GM18505 (cell line): ENCODE results near the gene MROH7.

ENCODE experiments used
- ATAC-seq: cut with Tn5 transposase; IDR thresholded peaks from one replicate; pipeline ENCODE4 v1.9.1; 2021; ENCODE audit not compliant: unreplicated experiment
- POLR2A ChIP-seq: IDR thresholded peaks from 4 replicates; pipeline ENCODE4 v1.6.1; 2011; ENCODE audit warnings: borderline replicate concordance; ENCODE audit not compliant: insufficient read depth, insufficient read length; ENCODE audit errors: extremely low read depth

MROH7 gene

DNA sequence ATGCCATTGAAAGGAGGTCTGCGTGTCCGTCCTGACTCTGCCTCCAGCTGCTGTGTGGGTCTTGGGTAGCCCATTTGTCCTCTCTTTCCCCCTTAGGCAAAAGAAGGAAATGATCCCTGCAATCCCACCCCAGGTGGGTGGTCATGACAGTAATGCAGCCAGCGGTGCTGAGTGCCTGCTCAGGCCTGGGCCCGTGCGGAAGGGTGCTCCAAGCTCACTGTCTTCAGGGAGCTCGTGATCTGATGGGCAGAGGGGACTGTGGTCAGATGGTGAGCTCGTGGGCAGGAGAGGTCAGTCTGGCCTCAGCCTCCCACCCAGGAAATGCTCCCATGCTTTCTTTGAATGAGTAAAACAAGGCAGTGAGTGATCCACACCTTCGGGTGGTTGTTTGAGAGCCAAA lies 38.8 kb downstream of the MROH7 start:
- ATAC-seq: no peak
- TF ChIP-seq POLR2A: no peak

GRCh38 chr1:54681358-54681757 lies 39.8 kb downstream of the MROH7 start:
- ATAC-seq: no peak
- TF ChIP-seq POLR2A: no peak

GRCh38 chr1:54683453-54683852 lies 41.9 kb downstream of the MROH7 start:
- ATAC-seq: no peak
- TF ChIP-seq POLR2A: no peak

GRCh38 chr1:54685335-54685905 lies 43.8 kb downstream of the MROH7 start:
- ATAC-seq: no peak
- TF ChIP-seq POLR2A: no peak

- no peak for TF ChIP-seq POLR2A
- no peak for ATAC-seq
Measured at GRCh38 chr1:54686155-54686554, 44.6 kb downstream of the MROH7 start.

DNA sequence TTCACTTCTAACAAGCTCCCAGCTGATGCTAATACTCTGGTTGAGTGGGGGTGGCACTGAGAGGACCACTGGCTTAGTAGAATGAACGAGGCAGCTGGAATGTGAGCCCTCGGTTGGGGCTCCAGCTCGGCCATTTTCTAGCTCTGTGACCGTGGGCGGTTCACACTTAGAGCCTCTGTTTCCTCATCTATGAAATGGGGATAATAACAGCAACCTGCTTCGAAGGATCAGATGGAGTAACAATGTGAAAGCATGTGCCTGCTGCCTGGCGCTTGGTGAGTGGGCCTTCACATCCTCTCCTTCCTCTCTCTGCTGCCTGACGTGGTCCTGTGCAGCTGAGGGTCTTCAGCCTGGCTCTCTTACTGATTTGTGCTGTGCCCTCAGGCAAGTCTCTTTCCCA lies 53.2 kb downstream of the MROH7 start:
- no peak for ATAC-seq
- no peak for TF ChIP-seq POLR2A

- no peak for ATAC-seq
- no peak for TF ChIP-seq POLR2A
Measured at GRCh38 chr1:54695221-54695620, 53.6 kb downstream of the MROH7 start.

DNA sequence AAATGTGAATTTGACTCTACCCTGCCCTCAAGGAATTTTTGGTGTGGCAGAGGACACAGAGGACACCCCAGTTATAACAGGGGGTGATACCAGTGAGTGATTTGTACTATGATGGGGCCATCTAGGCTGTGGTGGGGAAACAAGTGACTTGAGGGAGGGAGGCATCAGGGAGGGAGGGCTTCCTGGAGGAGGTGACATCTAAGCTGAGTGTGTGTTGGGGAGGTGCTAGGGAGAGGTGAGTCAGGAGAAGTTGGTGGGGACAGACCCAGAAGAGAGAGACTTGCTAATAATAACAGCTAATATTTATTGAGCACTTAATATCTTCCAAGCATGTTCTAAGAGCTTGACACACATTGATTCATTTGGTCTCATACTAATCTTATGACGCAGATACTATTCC lies 54.2 kb downstream of the MROH7 start:
- ATAC-seq: no peak
- no peak for TF ChIP-seq POLR2A

DNA sequence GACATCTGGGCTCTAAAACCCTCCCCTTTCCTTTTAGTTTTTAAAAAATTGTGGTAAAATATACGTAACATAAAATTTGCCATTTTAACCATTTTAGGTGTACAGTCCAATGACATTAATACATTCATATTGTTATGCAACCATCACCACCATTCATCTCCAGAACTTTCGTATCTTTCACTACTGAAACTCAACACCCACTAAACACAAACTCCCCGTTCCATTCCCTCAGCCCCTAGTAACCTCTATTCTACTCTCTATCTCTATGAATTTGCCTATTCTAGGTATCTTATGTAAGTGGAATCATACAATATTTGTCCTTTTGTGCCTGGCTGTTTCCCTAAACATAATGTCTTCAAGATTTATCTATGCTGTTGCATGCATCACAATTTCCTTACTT lies 54.7 kb downstream of the MROH7 start:
- ATAC-seq: no peak
- no peak for TF ChIP-seq POLR2A

DNA sequence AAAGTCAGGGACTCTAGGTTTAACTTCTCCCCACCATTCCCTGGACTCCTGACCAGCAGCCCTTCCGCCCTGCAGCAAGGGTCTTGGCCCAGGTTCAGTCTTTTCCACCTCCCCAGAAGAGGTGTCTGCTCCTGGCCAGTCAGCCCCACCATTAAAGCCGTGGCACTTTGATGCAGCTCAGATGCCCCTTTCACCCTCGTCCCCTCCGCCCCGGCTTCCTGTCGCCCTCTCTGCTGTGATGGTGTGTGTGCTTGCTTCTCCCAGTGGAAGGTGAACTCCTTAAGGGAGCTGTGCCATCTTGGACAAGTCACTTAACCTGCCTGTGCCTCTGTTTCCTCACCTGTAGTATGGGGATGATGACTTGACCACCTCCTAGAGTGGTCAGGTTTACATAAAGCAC lies 56.3 kb downstream of the MROH7 start:
- ATAC-seq: no peak

DNA sequence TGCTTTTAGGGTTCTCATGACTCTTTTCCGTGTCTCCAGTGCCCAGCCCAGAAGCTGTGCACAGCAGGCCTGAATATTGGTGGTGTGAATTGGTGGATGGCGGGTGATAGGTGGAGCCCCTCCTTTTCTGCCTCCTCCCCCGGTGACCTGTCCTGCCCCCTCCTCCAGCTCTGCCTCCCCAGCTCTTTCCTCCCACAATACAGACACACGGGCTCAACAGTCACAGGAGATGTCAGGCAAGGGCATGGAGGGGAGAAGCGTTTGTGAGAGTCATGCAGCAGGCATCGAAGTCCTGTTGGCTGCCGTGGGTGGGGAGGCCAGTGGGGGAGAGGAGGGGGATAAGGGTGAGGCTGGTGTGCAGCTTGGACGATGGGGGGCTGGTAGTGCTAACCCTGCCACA lies 56.8 kb downstream of the MROH7 start:
- TF ChIP-seq POLR2A: no peak
- ATAC-seq: no peak

More for the DNA sequence above, 56.3 kb downstream of the MROH7 start:
- no peak for TF ChIP-seq POLR2A

GRCh38 chr1:54699936-54700525 lies 58.4 kb downstream of the MROH7 start:
- no peak for ATAC-seq
- TF ChIP-seq POLR2A: no peak

DNA sequence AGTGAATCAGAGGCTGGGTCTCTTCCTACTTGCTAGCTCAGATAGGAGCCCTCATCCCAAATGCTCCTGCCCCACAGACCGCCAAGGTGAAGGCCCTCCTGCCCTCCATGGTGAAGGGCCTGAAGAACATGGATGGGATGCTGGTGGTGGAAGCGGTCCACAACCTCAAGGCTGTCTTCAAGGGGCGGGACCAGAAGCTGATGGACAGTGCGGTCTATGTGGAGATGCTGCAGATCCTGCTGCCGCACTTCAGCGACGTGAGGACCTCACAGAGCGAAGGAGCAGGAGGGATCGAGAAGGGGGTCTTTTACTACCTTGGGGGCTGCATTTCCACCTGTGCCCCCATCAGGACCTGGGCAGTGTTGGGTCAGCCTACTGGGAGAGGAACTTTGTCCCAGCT lies 59.5 kb downstream of the MROH7 start:
- ATAC-seq: no peak
- TF ChIP-seq POLR2A: no peak

- no peak for ATAC-seq
Measured at GRCh38 chr1:54701996-54702395, 60.4 kb downstream of the MROH7 start.

DNA sequence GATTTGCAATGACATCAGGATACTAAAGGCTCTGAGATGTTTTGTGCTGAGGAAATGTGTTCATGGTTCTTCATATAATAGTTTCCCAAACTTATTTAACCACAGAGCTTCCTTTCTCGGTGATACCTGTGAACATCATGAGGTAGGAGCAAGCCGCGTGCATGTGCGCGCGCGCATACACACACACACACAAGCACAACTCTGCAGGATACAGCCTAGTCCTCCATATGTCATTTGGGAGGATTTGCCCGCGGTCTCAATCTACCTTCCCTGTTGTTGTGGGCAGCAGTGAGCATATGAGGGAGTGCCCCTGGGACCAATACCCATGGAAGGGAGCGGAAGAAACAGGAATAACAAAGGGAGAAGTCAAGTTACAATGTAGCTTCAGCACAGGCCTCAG lies 61.9 kb downstream of the MROH7 start:
- no peak for TF ChIP-seq POLR2A
- ATAC-seq: no peak

More at GRCh38 chr1:54701996-54702395, 60.4 kb downstream of the MROH7 start:
- no peak for TF ChIP-seq POLR2A
